NCI-H2107 treated with DMSO at 0.1 percent for 48 hours (cell line): ENCODE measurements around the gene KCNA3.
A peak's percentile ranks its signal among the peaks of the same experiment; 100 is the strongest.
"Not testable (repeated sequence)": the region's sequence is repeated elsewhere in the genome, so short reads cannot be mapped to it uniquely, and the experiment has no call there.

Source experiments
- DNase-seq: peaks from one replicate; lab custom pipeline; 2025; ENCODE audit not compliant: unreplicated experiment; lab: John Stamatoyannopoulos, UW

Gene KCNA3

DNA sequence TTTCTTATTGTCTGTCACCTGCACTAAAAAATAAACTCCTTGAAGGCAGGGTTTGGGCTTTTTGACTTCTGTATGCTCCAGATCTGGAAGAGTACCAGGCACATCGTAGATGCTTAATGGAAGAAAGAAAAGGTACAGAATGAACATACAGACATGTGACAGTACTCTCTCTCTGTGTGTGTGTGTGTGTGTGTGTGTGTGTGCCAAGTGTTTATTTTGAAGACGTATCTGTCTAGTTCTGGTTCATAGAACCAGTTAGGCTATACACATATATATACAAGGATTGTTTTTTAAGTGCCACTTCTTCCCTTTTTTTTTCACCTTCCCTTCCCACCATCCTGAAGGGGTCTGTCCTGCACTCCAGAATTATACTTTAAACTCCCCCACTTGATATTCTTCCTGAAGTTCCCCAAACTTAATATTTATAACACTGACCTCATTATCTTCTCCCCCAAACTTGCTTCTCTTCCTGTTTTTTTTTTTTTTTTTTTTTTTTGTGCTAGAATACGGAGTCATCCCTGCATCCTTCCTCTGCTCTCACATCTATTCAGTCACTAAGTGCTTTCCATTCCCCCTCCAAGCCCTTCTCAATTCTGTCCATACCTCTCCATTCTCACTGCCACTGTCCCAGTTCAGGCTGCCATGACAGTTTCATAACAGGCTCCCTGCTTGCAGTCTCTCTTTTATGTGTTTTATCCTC is 5.4 kb upstream of the KCNA3 start:
- DNase-seq: no peak

- DNase-seq: no peak
These were observed 2.8 kb upstream of the KCNA3 start for GRCh38 chr1:110677526-110677925.

DNA sequence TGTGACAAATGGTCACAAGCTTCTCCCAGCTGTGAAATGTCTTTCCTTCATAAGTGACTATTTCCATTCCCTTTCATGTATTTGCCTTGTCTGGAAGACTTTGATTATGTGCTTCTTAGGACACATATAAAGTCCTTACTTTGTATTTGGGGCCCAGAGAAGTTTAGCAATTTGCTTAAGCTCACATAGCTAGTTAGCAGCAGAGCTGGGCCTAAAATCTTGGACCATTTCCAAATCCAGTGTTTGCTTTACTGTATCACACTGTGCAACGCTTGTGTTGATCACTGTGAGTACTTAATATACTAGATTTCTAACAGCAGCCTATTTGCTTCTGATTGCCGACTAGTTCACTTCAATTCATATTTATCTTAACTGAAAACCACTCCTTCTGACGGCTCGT is 2.2 kb upstream of the KCNA3 start:
- DNase-seq: peak; percentile 15

GRCh38 chr1:110675060-110675791 is 486 bp upstream of the KCNA3 start:
- DNase-seq: no peak

GRCh38 chr1:110673805-110674336 is 869 bp downstream of the KCNA3 start:
- DNase-seq: no peak

DNA sequence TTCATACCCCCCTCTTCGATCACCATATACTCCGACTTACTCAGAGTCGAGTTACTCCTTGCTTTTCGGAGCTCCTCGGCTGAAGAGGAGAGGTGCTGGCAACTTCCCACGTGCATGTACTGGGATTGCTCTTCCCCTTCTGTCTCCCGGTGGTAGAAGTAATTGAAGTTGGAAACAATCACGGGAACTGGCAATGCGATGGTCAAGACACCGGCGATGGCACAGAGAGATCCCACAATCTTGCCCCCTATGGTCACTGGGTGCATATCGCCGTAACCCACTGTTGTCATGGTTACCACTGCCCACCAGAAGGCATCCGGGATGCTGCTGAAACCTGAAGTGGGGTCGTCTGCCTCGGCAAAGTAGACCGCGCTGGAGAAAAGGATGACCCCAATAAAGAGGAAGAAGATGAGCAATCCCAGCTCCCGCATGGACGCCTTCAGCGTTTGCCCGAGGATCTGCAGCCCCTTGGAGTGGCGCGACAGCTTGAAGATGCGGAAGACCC is 1.5 kb downstream of the KCNA3 start:
- DNase-seq: peak; percentile 27

DNA sequence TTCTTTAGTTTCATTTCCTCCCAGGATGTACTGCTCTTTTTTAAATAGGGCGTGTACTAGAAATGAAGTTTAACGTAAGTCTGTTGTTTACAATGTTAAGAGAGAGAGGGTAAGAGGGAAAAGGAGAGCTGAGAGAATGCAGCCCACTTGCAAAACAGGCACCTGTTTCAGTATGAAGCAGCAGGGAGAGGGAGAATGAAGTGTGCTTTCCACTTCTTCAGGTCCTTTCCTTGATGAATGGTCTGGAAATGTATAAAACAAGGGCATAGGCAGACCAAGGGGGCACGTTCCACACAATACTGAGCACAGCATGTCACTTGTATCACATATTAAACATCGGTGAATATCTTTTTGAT is 2.0 kb downstream of the KCNA3 start:
- DNase-seq: peak; percentile 31

- DNase-seq: no peak
These were observed 2.6 kb downstream of the KCNA3 start for GRCh38 chr1:110672001-110672752.

DNA sequence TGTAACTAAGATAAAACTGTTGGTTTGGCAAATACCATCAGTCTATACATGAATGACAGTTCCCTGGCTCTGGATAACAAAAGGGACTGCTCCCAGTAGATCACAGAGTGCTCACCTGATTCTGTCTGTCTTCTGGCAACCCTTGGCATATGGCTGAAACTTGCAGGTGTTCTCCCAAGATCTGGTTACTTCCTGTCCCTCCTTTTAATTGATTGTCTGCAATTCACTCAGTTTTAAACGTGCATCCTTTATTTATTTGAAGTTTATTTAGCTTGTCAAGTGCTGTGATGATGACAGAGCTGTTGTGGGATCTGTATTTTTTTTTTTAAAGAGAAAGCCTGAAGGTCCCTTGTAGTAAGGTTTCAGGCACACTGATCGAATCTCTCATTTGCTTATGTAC is 3.4 kb downstream of the KCNA3 start:
- DNase-seq: peak; percentile 9

DNA sequence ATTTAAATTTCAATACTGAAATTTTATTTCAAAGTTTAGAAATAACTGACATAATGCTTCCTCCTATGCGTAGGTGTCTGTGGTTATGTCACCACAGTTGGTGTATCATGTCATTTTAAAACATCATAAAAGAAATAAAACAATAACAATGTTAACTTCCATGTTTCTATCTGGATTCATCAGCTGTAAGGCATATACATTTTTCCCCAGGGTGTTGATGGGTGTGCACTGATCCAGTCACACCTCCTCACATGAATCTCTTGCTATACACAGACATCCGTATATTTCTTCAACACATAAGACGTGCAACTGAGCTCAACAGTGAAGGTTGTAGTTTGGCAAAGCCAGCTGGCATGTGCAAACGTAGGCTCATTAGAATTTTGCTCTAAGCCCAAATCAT is 6.2 kb downstream of the KCNA3 start:
- DNase-seq: no peak

- DNase-seq: no peak
These were observed 7.0 kb downstream of the KCNA3 start for GRCh38 chr1:110667776-110668175.

- no peak for DNase-seq
These were observed 11.5 kb downstream of the KCNA3 start for GRCh38 chr1:110663241-110663640.

DNA sequence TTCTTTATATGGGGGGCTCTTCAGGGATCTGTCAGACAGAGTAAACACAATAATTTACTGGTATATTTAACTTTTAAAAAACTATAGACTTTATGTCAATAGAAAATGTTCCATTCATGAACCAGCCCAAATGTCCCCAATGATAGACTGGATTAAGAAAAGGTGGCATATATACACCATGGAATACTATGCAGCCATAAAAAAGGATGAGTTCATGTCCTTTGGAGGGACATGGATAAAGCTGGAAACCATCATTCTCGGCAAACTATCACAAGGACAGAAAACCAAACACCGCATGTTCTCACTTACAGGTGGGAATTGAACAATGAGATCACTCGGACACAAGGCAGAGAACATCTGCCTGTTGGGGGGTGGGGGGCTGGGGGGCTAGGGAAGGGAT is 15.2 kb downstream of the KCNA3 start:
- not testable (repeated sequence) for DNase-seq

GRCh38 chr1:110657351-110657750 is 17.4 kb downstream of the KCNA3 start:
- no peak for DNase-seq

DNA sequence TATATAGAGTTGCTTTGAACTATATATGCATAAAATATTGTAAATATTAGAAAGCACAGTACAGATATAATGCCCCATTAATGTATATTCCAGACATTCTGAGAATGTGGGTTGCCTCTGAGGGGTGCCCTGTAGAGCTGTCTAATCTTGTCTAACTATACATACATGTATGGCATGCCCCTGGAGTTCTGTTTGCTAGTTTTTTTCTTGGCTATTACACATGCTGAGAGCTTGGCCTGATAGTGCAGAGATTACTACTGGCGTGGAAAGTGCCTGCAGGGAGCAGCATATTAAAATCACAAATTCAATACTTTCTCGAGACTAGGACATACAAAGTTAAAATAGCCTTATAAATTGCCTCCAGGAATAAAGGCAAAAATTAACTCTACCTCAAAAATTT is 24.1 kb downstream of the KCNA3 start:
- no peak for DNase-seq

DNA sequence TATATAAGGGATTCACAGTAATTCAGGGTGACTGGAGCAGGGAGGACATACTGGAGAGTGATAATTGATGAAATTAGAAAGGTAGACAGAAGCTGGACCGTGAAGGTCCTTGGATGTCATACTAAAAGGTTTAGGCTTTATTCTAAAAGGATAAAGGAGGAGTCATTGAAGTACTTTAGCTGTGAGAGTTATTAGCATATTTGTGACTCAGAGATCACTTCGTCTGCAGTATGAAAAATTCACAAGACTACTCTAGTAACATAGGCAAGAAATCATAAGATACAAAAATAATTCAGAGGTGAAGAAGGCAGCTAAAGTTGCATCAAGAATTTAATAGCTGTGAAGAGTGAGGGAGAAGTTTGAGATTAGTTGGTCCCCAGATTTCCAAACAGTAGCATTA is 26.3 kb downstream of the KCNA3 start:
- no peak for DNase-seq

- DNase-seq: peak; percentile 48
These were observed 27.4 kb downstream of the KCNA3 start for GRCh38 chr1:110647254-110647891.

GRCh38 chr1:110645821-110646735 is 28.7 kb downstream of the KCNA3 start:
- DNase-seq: no peak

GRCh38 chr1:110645211-110645610 is 29.5 kb downstream of the KCNA3 start:
- no peak for DNase-seq

DNA sequence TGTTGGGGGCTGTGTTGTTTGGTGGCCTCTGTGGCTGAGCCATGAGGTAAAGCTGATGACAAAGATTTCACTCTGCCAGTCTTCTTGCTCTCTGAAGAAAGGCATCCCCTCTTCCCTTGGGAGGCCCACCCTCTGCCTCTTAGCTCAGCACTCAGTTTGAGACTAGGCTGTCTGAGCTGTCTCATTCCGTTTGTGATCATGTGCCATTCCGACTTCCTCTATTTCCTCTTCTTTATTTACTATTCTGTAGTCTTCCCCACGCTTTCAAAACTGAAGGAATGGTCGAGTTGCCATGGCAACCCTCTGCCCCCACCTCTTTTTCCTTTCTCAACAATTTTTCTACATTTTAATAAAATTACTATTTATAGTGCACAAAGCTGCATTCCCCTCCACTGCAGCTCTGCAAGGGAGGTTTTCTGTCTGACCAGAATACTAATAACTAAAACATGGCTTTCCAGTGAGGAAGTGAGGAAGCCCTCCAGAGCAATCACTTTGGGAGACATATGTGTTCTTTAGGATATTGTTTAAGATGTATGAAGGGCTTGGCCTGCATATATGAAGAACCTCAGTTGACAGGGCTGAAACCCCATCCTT is 30.8 kb downstream of the KCNA3 start:
- no peak for DNase-seq
